ENCODE data around the gene PFDN6.

- no peak for TF ChIP-seq CTCF (IDR thresholded peaks at IDR 0.05; ENCODE audit: low read depth, low read length)
- TF ChIP-seq MAX (IDR thresholded peaks at IDR 0.05; ENCODE audit: low read depth, low read length) = no peak
These were observed 37.9 kb upstream of the PFDN6 start for GRCh38 chr6:33251395-33252012.

Data from NB4 (cell line).